Measurements from ENCODE around the gene WASF1.

WASF1 gene

GRCh38 chr6:110179406-110180227 lies at the start of gene WASF1:
TSS of gene WASF1 (minus strand) at chr6:110179670. CDS start at chr6:110127601, 52,069 bp downstream.
- no peak for TF ChIP-seq CTCF (IDR thresholded peaks at IDR 0.05; ENCODE audit: borderline replicate concordance, control extremely low read depth, extremely low read depth, insufficient read depth, missing control alignments)
- in situ Hi-C loops (cut with MboI; ENCODE audit: low sequenced_read_pairs, unreplicated experiment): loop anchor here (10.0 kb wide), 1 partner anchor 205 kb away; no protein-coding TSS in a partner anchor
- peak; percentile 89 for DNase-seq (ENCODE audit: low spot score)

- in situ Hi-C loops (cut with MboI; ENCODE audit: low sequenced_read_pairs, unreplicated experiment): no loop called here
- no peak for TF ChIP-seq CTCF (IDR thresholded peaks at IDR 0.05; ENCODE audit: borderline replicate concordance, control extremely low read depth, extremely low read depth, insufficient read depth, missing control alignments)
- DNase-seq (ENCODE audit: low spot score): no peak
These were observed 46.8 kb upstream of the WASF1 start for GRCh38 chr6:110226261-110226660.

GRCh38 chr6:110221738-110222137 lies 42.3 kb upstream of the WASF1 start:
- no peak for TF ChIP-seq CTCF (IDR thresholded peaks at IDR 0.05; ENCODE audit: borderline replicate concordance, control extremely low read depth, extremely low read depth, insufficient read depth, missing control alignments)
- DNase-seq (ENCODE audit: low spot score): no peak
- in situ Hi-C loops (cut with MboI; ENCODE audit: low sequenced_read_pairs, unreplicated experiment): no loop called here

- TF ChIP-seq CTCF (IDR thresholded peaks at IDR 0.05; ENCODE audit: borderline replicate concordance, control extremely low read depth, extremely low read depth, insufficient read depth, missing control alignments): no peak
- in situ Hi-C loops (cut with MboI; ENCODE audit: low sequenced_read_pairs, unreplicated experiment): no loop called here
- no peak for DNase-seq (ENCODE audit: low spot score)
These were observed 37.8 kb upstream of the WASF1 start for GRCh38 chr6:110217266-110217665.

GRCh38 chr6:110216140-110216539 lies 36.7 kb upstream of the WASF1 start:
- no peak for DNase-seq (ENCODE audit: low spot score)
- TF ChIP-seq CTCF (IDR thresholded peaks at IDR 0.05; ENCODE audit: borderline replicate concordance, control extremely low read depth, extremely low read depth, insufficient read depth, missing control alignments): no peak
- in situ Hi-C loops (cut with MboI; ENCODE audit: low sequenced_read_pairs, unreplicated experiment): no loop called here

- in situ Hi-C loops (cut with MboI; ENCODE audit: low sequenced_read_pairs, unreplicated experiment): no loop called here
- no peak for TF ChIP-seq CTCF (IDR thresholded peaks at IDR 0.05; ENCODE audit: borderline replicate concordance, control extremely low read depth, extremely low read depth, insufficient read depth, missing control alignments)
- DNase-seq (ENCODE audit: low spot score): no peak
These were observed 34.9 kb upstream of the WASF1 start for GRCh38 chr6:110214338-110214737.
